ENCODE data around the gene KIF19.
"Not testable (repeated sequence)": the region's sequence is repeated elsewhere in the genome, so short reads cannot be mapped to it uniquely, and the experiment has no call there.

The KIF19 gene

DNA sequence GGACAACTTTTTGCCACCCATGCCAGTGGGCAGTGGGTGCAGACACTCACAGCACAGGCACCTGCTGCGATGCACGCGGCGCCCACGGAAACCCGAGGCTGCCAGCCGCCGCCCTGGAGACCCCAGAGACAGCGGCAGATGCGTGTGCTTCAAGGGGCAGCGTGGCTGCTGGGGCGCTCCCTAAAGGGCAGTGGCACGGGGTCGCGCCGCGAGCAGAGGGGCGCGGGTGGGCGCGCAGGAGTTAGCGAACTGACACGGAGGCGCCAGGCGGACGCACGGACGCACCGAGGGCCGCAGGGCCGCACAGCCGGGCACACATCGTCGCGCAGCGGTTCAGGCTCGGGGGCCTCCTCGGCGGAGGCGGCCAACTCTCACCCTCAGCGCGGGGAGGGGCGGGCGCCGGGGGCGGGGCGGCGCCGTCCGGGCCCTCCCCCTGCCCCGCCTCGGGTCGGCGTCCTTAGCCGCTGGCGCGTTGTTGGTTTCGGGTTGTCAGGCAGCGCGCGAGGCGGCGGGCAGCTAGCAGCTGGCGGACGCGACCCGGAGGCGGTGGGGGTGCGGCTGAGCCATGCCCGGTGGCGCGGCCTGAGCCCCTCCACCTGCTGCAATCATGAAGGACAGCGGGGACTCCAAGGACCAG is at the start of gene KIF19:
Gene KIF19 (plus strand): TSS at position 484 of the 637 bp plus-strand sequence. CDS start 124 bp downstream, at position 608.
- Histone ChIP-seq H3K27me3 (ENCODE audit: control insufficient read depth, insufficient read depth, low read length) (peaks cover 38% of the 10 kb centered on the region), H3K36me3 (ENCODE audit: control insufficient read depth, insufficient read depth, low read length) (no peaks in the 10 kb centered on the region), H3K9ac (ENCODE audit: low read depth, low read length) (no peak within 1 kb of the TSS), H3K27ac (ENCODE audit: low read depth, low read length) (no peak within 1 kb of the TSS), H3K9me3 (ENCODE audit: control insufficient read depth, insufficient read depth, low read length) (no peaks in the 10 kb centered on the region), H3K4me1 (ENCODE audit: control insufficient read depth, insufficient read depth, low read length) (no peaks in the 10 kb centered on the region; the same call in 1 of the 2 replicates), H3K4me3 (ENCODE audit: low read depth, low read length) (peak within 1 kb of the TSS; percentile 70)

GRCh38 chr17:74276541-74277009 is 49.5 kb upstream of the KIF19 start:
- Histone ChIP-seq H3K36me3 (ENCODE audit: control insufficient read depth, insufficient read depth, low read length) (no peaks in the 10 kb centered on the region), H3K27me3 (ENCODE audit: control insufficient read depth, insufficient read depth, low read length) (peaks cover 15% of the 10 kb centered on the region), H3K27ac (ENCODE audit: low read depth, low read length) (no peak overlapping the region), H3K9me3 (ENCODE audit: control insufficient read depth, insufficient read depth, low read length) (no peaks in the 10 kb centered on the region), H3K4me3 (ENCODE audit: low read depth, low read length) (no peak overlapping the region), H3K4me1 (ENCODE audit: control insufficient read depth, insufficient read depth, low read length) (peaks cover 10% of the 10 kb centered on the region; the same call in 1 of the 2 replicates), H3K9ac (ENCODE audit: low read depth, low read length) (no peak overlapping the region)

DNA sequence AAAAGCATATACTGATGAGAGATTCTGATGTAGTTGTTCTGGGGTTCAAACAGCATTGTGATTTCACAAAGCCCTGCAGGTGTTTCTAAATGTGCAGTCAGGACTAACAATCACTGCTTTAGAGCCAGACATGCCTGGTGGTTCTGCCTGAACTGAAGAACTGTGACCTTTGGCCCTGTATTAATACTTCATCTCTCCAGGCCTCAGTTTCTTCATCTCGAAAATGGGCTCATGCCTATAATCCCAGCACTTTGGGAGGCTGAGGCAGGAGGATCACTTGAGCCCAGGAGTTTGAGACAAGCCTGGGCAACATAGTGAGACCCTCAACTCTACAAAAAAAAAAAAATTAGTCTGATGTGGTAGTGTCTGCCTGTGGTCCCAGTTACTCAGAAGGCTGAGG is 48.1 kb upstream of the KIF19 start:
- Histone ChIP-seq H3K9ac (ENCODE audit: low read depth, low read length) (no peak overlapping the region), H3K4me3 (ENCODE audit: low read depth, low read length) (no peak overlapping the region), H3K36me3 (ENCODE audit: control insufficient read depth, insufficient read depth, low read length) (no peaks in the 10 kb centered on the region), H3K27me3 (ENCODE audit: control insufficient read depth, insufficient read depth, low read length) (peaks cover 15% of the 10 kb centered on the region), H3K9me3 (ENCODE audit: control insufficient read depth, insufficient read depth, low read length) (no peaks in the 10 kb centered on the region), H3K4me1 (ENCODE audit: control insufficient read depth, insufficient read depth, low read length) (peaks cover 3% of the 10 kb centered on the region; the same call in 1 of the 2 replicates), H3K27ac (ENCODE audit: low read depth, low read length) (no peak overlapping the region)

GRCh38 chr17:74279617-74280016 is 46.4 kb upstream of the KIF19 start:
- H3K36me3 ChIP-seq (ENCODE audit: control insufficient read depth, insufficient read depth, low read length); H3K4me1 ChIP-seq (ENCODE audit: control insufficient read depth, insufficient read depth, low read length); H3K4me3 ChIP-seq (ENCODE audit: low read depth, low read length); H3K27ac ChIP-seq (ENCODE audit: low read depth, low read length); H3K27me3 ChIP-seq (ENCODE audit: control insufficient read depth, insufficient read depth, low read length); H3K9ac ChIP-seq (ENCODE audit: low read depth, low read length); H3K9me3 ChIP-seq (ENCODE audit: control insufficient read depth, insufficient read depth, low read length): not testable (repeated sequence)

- peaks cover 3% of the 10 kb centered on the region; the same call in 1 of the 2 replicates for H3K4me1 ChIP-seq (ENCODE audit: control insufficient read depth, insufficient read depth, low read length)
- H3K9ac ChIP-seq (ENCODE audit: low read depth, low read length) = no peak overlapping the region
- no peaks in the 10 kb centered on the region for H3K9me3 ChIP-seq (ENCODE audit: control insufficient read depth, insufficient read depth, low read length)
- H3K36me3 ChIP-seq (ENCODE audit: control insufficient read depth, insufficient read depth, low read length) = no peaks in the 10 kb centered on the region
- H3K27ac ChIP-seq (ENCODE audit: low read depth, low read length) = no peak overlapping the region
- no peak overlapping the region for H3K4me3 ChIP-seq (ENCODE audit: low read depth, low read length)
- no peaks in the 10 kb centered on the region; the same call in 1 of the 2 replicates for H3K27me3 ChIP-seq (ENCODE audit: control insufficient read depth, insufficient read depth, low read length)
These were observed 45.9 kb upstream of the KIF19 start for GRCh38 chr17:74280093-74280513.

GRCh38 chr17:74281799-74282198 is 44.2 kb upstream of the KIF19 start:
- H3K27me3 ChIP-seq (ENCODE audit: control insufficient read depth, insufficient read depth, low read length) = no peaks in the 10 kb centered on the region
- no peak overlapping the region for H3K9ac ChIP-seq (ENCODE audit: low read depth, low read length)
- no peak overlapping the region for H3K4me3 ChIP-seq (ENCODE audit: low read depth, low read length)
- H3K36me3 ChIP-seq (ENCODE audit: control insufficient read depth, insufficient read depth, low read length) = no peaks in the 10 kb centered on the region
- no peaks in the 10 kb centered on the region for H3K9me3 ChIP-seq (ENCODE audit: control insufficient read depth, insufficient read depth, low read length)
- peaks cover 5% of the 10 kb centered on the region; the same call in 1 of the 2 replicates for H3K4me1 ChIP-seq (ENCODE audit: control insufficient read depth, insufficient read depth, low read length)
- no peak overlapping the region for H3K27ac ChIP-seq (ENCODE audit: low read depth, low read length)

GRCh38 chr17:74282274-74282586 is 43.8 kb upstream of the KIF19 start:
- not testable (repeated sequence) for H3K27ac ChIP-seq (ENCODE audit: low read depth, low read length); H3K27me3 ChIP-seq (ENCODE audit: control insufficient read depth, insufficient read depth, low read length); H3K36me3 ChIP-seq (ENCODE audit: control insufficient read depth, insufficient read depth, low read length); H3K4me1 ChIP-seq (ENCODE audit: control insufficient read depth, insufficient read depth, low read length); H3K9ac ChIP-seq (ENCODE audit: low read depth, low read length); H3K4me3 ChIP-seq (ENCODE audit: low read depth, low read length); H3K9me3 ChIP-seq (ENCODE audit: control insufficient read depth, insufficient read depth, low read length)

GRCh38 chr17:74282587-74283370 is 43.2 kb upstream of the KIF19 start:
- H3K27ac ChIP-seq (ENCODE audit: low read depth, low read length) = no peak overlapping the region
- no peaks in the 10 kb centered on the region for H3K27me3 ChIP-seq (ENCODE audit: control insufficient read depth, insufficient read depth, low read length)
- peaks cover 5% of the 10 kb centered on the region; the same call in 1 of the 2 replicates for H3K4me1 ChIP-seq (ENCODE audit: control insufficient read depth, insufficient read depth, low read length)
- no peaks in the 10 kb centered on the region for H3K9me3 ChIP-seq (ENCODE audit: control insufficient read depth, insufficient read depth, low read length)
- H3K36me3 ChIP-seq (ENCODE audit: control insufficient read depth, insufficient read depth, low read length) = no peaks in the 10 kb centered on the region
- H3K9ac ChIP-seq (ENCODE audit: low read depth, low read length) = no peak overlapping the region
- no peak overlapping the region for H3K4me3 ChIP-seq (ENCODE audit: low read depth, low read length)

DNA sequence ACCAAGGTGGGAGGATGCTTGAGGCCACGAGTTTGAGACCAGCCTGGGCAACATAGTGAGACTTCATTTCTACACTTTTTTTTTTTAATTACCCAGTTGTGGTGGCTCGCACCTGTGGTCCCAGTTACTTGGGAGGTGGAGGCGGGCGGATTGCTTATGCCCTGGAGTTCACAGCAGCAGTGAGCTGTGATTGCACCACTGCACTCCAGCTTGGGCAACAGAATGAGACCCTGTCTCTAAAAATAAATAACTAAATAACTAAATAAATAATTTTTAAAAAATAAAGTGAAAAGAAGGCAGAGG is 42.7 kb upstream of the KIF19 start:
- no peaks in the 10 kb centered on the region for H3K27me3 ChIP-seq (ENCODE audit: control insufficient read depth, insufficient read depth, low read length)
- no peaks in the 10 kb centered on the region for H3K9me3 ChIP-seq (ENCODE audit: control insufficient read depth, insufficient read depth, low read length)
- H3K27ac ChIP-seq (ENCODE audit: low read depth, low read length) = no peak overlapping the region
- H3K36me3 ChIP-seq (ENCODE audit: control insufficient read depth, insufficient read depth, low read length) = no peaks in the 10 kb centered on the region
- H3K9ac ChIP-seq (ENCODE audit: low read depth, low read length) = no peak overlapping the region
- H3K4me1 ChIP-seq (ENCODE audit: control insufficient read depth, insufficient read depth, low read length) = peaks cover 5% of the 10 kb centered on the region; the same call in 1 of the 2 replicates
- no peak overlapping the region for H3K4me3 ChIP-seq (ENCODE audit: low read depth, low read length)

DNA sequence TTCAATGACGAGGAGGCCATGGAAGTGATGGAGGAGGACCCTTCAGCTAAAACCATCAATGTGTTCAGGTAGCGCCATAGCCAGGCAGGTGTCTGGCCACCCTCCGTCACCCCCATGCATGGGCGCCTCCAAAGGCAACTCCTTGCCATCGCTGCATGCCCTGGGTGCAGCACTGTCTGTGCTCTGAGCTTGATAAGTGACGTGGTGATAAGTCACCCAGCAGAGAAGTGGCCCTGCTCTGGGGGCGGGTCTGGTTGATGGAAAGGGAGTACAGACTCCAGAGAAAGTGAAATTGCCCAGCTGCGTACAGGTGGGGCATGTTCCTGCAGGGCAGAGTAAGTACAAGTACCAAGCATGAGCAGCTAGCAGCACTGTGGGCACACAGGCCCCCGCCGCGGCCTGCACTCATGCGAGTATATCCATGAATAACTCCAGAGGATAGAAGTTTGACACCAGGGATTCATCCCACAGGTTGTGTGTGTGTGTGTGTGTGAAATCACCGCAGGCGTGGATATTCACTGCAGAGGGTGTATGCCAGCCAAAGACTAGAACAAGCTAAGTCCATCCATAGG is 38.9 kb upstream of the KIF19 start:
- no peaks in the 10 kb centered on the region for H3K9me3 ChIP-seq (ENCODE audit: control insufficient read depth, insufficient read depth, low read length)
- H3K36me3 ChIP-seq (ENCODE audit: control insufficient read depth, insufficient read depth, low read length) = no peaks in the 10 kb centered on the region
- H3K4me3 ChIP-seq (ENCODE audit: low read depth, low read length) = no peak overlapping the region
- peaks cover 5% of the 10 kb centered on the region; the same call in 1 of the 2 replicates for H3K4me1 ChIP-seq (ENCODE audit: control insufficient read depth, insufficient read depth, low read length)
- H3K9ac ChIP-seq (ENCODE audit: low read depth, low read length) = no peak overlapping the region
- H3K27me3 ChIP-seq (ENCODE audit: control insufficient read depth, insufficient read depth, low read length) = no peaks in the 10 kb centered on the region
- H3K27ac ChIP-seq (ENCODE audit: low read depth, low read length) = no peak overlapping the region

- Histone ChIP-seq H3K9ac (ENCODE audit: low read depth, low read length) (no peak overlapping the region), H3K27ac (ENCODE audit: low read depth, low read length) (no peak overlapping the region), H3K4me1 (ENCODE audit: control insufficient read depth, insufficient read depth, low read length) (peaks cover 5% of the 10 kb centered on the region; the same call in 1 of the 2 replicates), H3K36me3 (ENCODE audit: control insufficient read depth, insufficient read depth, low read length) (no peaks in the 10 kb centered on the region), H3K4me3 (ENCODE audit: low read depth, low read length) (no peak overlapping the region), H3K9me3 (ENCODE audit: control insufficient read depth, insufficient read depth, low read length) (no peaks in the 10 kb centered on the region), H3K27me3 (ENCODE audit: control insufficient read depth, insufficient read depth, low read length) (no peaks in the 10 kb centered on the region)
These were observed 37.2 kb upstream of the KIF19 start for GRCh38 chr17:74288785-74289184.
